PC-3 (cell line): ENCODE results near the gene OCA2. TPM values are rescaled to one million over a fixed set of nuclear protein-coding genes. Genes with fewer than 3 reads are reported as not detected.

Experiments used
- ATAC-seq: fragments of 200-7000 bp; cut with Tn5 transposase; 2 replicates; pipeline ENCODE4 v1.9.1; 2020; ENCODE audit warnings: mild to moderate bottlenecking, moderate library complexity
- BruUV-seq: library from RNA; stranded (reverse); fragments of 400-500 nt; replicated peaks from 2 replicates; lab custom pipeline; 2021; lab: Mats Ljungman, UMichigan
- CTCF ChIA-PET: fragments of 300-600 bp; sonication (Branson Sonifier 250); formaldehyde crosslinking; loops from one replicate; lab custom pipeline; 2022; ENCODE audit warnings: antibody characterized with exemption; lab: Charles Lee
- POLR2A ChIA-PET: fragments of 300-600 bp; sonication (Branson Sonifier 250); formaldehyde crosslinking; loops from one replicate; lab custom pipeline; 2022; ENCODE audit warnings: antibody characterized with exemption; ENCODE audit not compliant: unreplicated experiment; lab: Charles Lee
- DNase-seq: peaks from one replicate; pipeline ENCODE4 v3.0.0-alpha.2; 2015
- H2AFZ ChIP-seq: fragments of 300-600 bp; sonication (generic); 2 replicates; pipeline ENCODE4 v1.6.0; 2016; ENCODE audit warnings: antibody characterized with exemption, low read length
- H3F3A ChIP-seq: fragments of 300-600 bp; sonication (generic); one replicate; pipeline ENCODE4 v1.6.0; 2017; ENCODE audit warnings: antibody characterized with exemption, low read length, control low read depth, mild to moderate bottlenecking; ENCODE audit not compliant: unreplicated experiment
- H3K27ac ChIP-seq: fragments of 300-600 bp; sonication (generic); 2 replicates; pipeline ENCODE4 v1.5.1; 2016; ENCODE audit warnings: mild to moderate bottlenecking, low read length
- H3K27me3 ChIP-seq: fragments of 300-600 bp; sonication (generic); 2 replicates; pipeline ENCODE4 v1.6.1; 2016; ENCODE audit warnings: low read length, mixed read lengths
- H3K36me3 ChIP-seq: fragments of 300-600 bp; sonication (generic); 2 replicates; pipeline ENCODE4 v1.6.1; 2016; ENCODE audit warnings: low read depth, mixed run types, low read length, mixed read lengths
- H3K4me1 ChIP-seq: fragments of 300-600 bp; sonication (generic); 2 replicates; pipeline ENCODE4 v1.5.1; 2016; ENCODE audit warnings: low read length; ENCODE audit not compliant: insufficient read depth
- H3K4me2 ChIP-seq: fragments of 300-600 bp; sonication (generic); 2 replicates; pipeline ENCODE4 v1.6.0; 2016; ENCODE audit warnings: low read length
- H3K4me3 ChIP-seq: fragments of 300-600 bp; sonication (generic); 2 replicates; pipeline ENCODE4 v1.5.1; 2016; ENCODE audit warnings: mild to moderate bottlenecking, low read length, mixed read lengths
- H3K79me2 ChIP-seq: fragments of 300-600 bp; sonication (generic); 2 replicates; pipeline ENCODE4 v1.6.1; 2017; ENCODE audit warnings: low read length, mixed read lengths
- H3K9ac ChIP-seq: fragments of 300-600 bp; sonication (generic); 2 replicates; pipeline ENCODE4 v1.6.0; 2016; ENCODE audit warnings: mild to moderate bottlenecking, low read length
- H3K9me2 ChIP-seq: fragments of 300-600 bp; sonication (generic); replicated peaks from 2 replicates; pipeline ENCODE4 v1.6.1; 2016; ENCODE audit warnings: mixed run types, low read length, mixed read lengths
- H3K9me3 ChIP-seq: fragments of 300-600 bp; sonication (generic); 2 replicates; pipeline ENCODE4 v1.6.1; 2016; ENCODE audit warnings: low read length, mixed read lengths
- H4K20me1 ChIP-seq: fragments of 300-600 bp; sonication (generic); 2 replicates; pipeline ENCODE4 v1.6.1; 2016; ENCODE audit warnings: low read length, mixed read lengths
- EZH2 ChIP-seq: fragments of 300-600 bp; sonication (generic); IDR thresholded peaks from one replicate; pipeline ENCODE4 v1.6.1; 2017; ENCODE audit warnings: antibody characterized with exemption, mild to moderate bottlenecking, low read length; ENCODE audit not compliant: unreplicated experiment
- EZH2phosphoT487 ChIP-seq: fragments of 300-600 bp; sonication (generic); IDR thresholded peaks from 2 replicates; pipeline ENCODE4 v1.6.1; 2018; ENCODE audit warnings: mild to moderate bottlenecking, antibody characterized with exemption, low read length, borderline replicate concordance
- intact Hi-C: fragments of 100-400 bp; cut with micrococcal nuclease; formaldehyde crosslinking; loops from 2 replicates; pipeline ENCODE4 v1.9.0; 2023
- total RNA-seq: library from RNA; depleted of rRNA; stranded (reverse); fragments of >200 nt; gene quantifications from 2 replicates; pipeline ENCODE4 v1.2.3, GENCODE V29; 2014
- TF ChIP-seq, protein P1 (sequence below): fragments of 300-600 bp; sonication (generic); conservative IDR thresholded peaks from 2 replicates; pipeline ENCODE4 v1.5.1; 2017; ENCODE audit warnings: antibody characterized with exemption, low read depth, mild to moderate bottlenecking, low read length

OCA2 gene
- total RNA-seq, 1 experiment from 2014 or later = not detected

DNA sequence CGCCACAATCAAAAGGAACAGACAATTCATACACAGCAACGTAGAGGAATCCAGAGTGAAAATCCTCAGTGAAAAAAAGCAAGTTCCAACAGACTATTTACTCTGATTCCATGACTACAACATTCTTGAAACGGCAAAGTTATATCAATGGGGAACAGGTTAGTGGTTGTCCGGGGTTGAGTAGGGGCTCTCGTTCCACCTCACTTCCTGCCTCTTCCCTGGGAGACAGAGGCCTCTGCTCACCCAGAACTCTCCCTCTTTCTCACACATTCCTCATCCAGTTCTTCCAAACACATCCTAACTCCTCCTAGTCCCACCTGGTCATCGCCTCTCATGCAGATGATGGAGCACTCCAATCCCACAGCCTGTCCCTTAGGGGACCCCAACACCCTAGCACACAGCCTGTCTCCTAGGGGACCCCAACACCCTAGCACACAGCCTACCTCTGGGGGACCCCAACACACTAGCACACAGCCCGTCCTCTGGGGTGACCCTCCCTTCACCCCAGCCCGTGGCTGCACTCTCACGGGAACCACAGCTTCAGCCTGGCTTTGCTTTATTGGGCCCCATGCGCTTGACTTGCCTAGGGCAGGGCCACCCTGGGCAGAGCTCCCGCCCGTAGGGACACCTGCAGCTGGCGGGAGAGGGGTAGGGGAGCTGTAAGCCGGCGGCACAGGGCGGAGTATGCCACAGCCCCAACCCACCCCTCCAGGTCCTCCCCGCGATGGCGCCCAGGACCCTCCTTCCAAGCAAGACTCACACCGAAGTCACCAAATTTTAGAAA, 5.2 kb downstream of the OCA2 start:
- Histone ChIP-seq H3K4me3 (no peak overlapping the region), H3K36me3 (no peaks in the 10 kb centered on the region), H3K4me2 (peak overlapping the region; percentile 100), H3K27ac (no peak overlapping the region), H3K9ac (no peak overlapping the region), H3K79me2 (no peaks in the 10 kb centered on the region), H3F3A (no peaks in the 10 kb centered on the region), H3K9me3 (no peaks in the 10 kb centered on the region), H4K20me1 (no peaks in the 10 kb centered on the region), H3K27me3 (no peaks in the 10 kb centered on the region), H3K9me2 (no peaks in the 10 kb centered on the region), H3K4me1 (peaks cover 6% of the 10 kb centered on the region), H2AFZ (peak overlapping the region; percentile 93; the same call in 1 of the 2 replicates)
- POLR2A ChIA-PET = no interaction called here
- no TSS peak for BruUV-seq
- CTCF ChIA-PET = no interaction called here
- TF ChIP-seq EZH2phosphoT487 (no peak), EZH2 (no peak)
- TF ChIP-seq, protein P1, sequence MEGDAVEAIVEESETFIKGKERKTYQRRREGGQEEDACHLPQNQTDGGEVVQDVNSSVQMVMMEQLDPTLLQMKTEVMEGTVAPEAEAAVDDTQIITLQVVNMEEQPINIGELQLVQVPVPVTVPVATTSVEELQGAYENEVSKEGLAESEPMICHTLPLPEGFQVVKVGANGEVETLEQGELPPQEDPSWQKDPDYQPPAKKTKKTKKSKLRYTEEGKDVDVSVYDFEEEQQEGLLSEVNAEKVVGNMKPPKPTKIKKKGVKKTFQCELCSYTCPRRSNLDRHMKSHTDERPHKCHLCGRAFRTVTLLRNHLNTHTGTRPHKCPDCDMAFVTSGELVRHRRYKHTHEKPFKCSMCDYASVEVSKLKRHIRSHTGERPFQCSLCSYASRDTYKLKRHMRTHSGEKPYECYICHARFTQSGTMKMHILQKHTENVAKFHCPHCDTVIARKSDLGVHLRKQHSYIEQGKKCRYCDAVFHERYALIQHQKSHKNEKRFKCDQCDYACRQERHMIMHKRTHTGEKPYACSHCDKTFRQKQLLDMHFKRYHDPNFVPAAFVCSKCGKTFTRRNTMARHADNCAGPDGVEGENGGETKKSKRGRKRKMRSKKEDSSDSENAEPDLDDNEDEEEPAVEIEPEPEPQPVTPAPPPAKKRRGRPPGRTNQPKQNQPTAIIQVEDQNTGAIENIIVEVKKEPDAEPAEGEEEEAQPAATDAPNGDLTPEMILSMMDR = no peak
- intact Hi-C loops = no loop called here
- DNase-seq (no peak), ATAC-seq (no peak)

DNA sequence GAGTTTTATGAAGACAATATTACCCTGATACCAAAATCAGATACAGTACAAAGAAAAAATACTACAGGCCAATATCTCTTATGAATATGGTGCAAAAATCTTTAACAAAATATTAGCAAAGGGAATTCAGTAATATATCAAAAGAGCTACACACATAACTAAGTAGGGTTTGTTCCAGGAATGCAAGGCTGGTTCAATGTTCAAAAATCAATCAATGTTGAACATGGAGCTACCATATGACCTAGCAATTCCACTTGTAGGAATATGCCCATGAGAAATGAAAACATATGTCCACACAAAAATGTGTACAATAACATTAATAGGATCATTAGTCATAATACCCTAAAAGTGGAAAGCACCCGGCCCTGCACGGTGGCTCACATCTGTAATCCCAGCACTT, 7.8 kb downstream of the OCA2 start:
- H3K9me3 ChIP-seq = no peaks in the 10 kb centered on the region
- no peak overlapping the region for H3K9ac ChIP-seq
- ChIA-PET POLR2A (no interaction called here), CTCF (no interaction called here)
- DNase-seq (no peak), ATAC-seq (no peak)
- H3K9me2 ChIP-seq = no peaks in the 10 kb centered on the region
- no peak overlapping the region for H3K4me3 ChIP-seq
- no peak for TF ChIP-seq EZH2
- TF ChIP-seq EZH2phosphoT487 = no peak
- TF ChIP-seq, protein P1 = no peak
- H4K20me1 ChIP-seq = no peaks in the 10 kb centered on the region
- no peaks in the 10 kb centered on the region for H3K36me3 ChIP-seq
- intact Hi-C loops = no loop called here
- BruUV-seq = no TSS peak
- H2AFZ ChIP-seq = no peak overlapping the region
- H3F3A ChIP-seq = no peaks in the 10 kb centered on the region
- no peaks in the 10 kb centered on the region for H3K27me3 ChIP-seq
- no peak overlapping the region for H3K27ac ChIP-seq
- no peak overlapping the region for H3K4me2 ChIP-seq
- H3K4me1 ChIP-seq = peaks cover 6% of the 10 kb centered on the region
- no peaks in the 10 kb centered on the region for H3K79me2 ChIP-seq

DNA sequence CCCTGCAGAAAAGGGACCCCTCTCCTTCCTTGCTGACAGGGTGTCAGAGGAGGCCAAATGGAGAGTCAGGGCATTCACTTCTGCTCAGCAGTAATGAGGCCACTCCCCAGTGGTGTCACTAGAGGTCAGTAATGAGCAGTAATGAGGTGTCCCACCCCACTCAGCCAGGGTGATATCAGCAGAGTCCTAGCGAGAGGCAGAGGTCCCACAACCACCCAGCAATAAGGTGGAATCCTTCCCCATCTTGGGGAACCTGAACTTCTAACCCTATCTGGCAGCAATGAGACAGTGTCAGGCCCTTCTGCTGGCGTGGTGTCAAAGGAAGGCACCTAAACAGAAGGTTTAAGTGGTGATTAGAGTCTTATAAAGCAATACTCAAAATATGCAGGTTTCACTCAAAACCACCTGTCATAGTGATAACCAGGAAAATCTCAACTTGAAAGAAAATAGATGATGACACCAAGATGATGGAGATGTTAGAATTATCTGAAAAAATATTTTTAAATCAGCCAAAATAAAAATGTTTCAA, 12.9 kb downstream of the OCA2 start:
- H4K20me1 ChIP-seq = no peaks in the 10 kb centered on the region
- no peaks in the 10 kb centered on the region for H3K27me3 ChIP-seq
- no peaks in the 10 kb centered on the region for H3F3A ChIP-seq
- intact Hi-C loops = loop anchor here (1.0 kb wide), 1 partner anchor 37 kb away; no protein-coding TSS in a partner anchor
- H3K4me1 ChIP-seq = no peaks in the 10 kb centered on the region
- ATAC-seq = peak; percentile 100
- no peak overlapping the region for H3K4me2 ChIP-seq
- no peaks in the 10 kb centered on the region for H3K9me3 ChIP-seq
- no peaks in the 10 kb centered on the region for H3K79me2 ChIP-seq
- BruUV-seq = no TSS peak
- no peak overlapping the region for H3K27ac ChIP-seq
- DNase-seq = peak; percentile 70
- ChIA-PET CTCF (no interaction called here), POLR2A (no interaction called here)
- H3K4me3 ChIP-seq = no peak overlapping the region
- no peak overlapping the region for H3K9ac ChIP-seq
- H2AFZ ChIP-seq = no peak overlapping the region
- H3K9me2 ChIP-seq = no peaks in the 10 kb centered on the region
- H3K36me3 ChIP-seq = no peaks in the 10 kb centered on the region
- TF ChIP-seq, protein P1 = peak; percentile 74
- TF ChIP-seq EZH2phosphoT487 = no peak
